Activated T-helper 17 cell treated with anti-CD3 and anti-CD28 coated beads, Interleukin-2, amount 50 U/mL, for 72 hours (primary cell): ENCODE results near the gene RRAGD. TPM values are rescaled to one million over a fixed set of nuclear protein-coding genes. Genes with fewer than 3 reads are reported as not detected.
"Not testable (repeated sequence)": the region's sequence is repeated elsewhere in the genome, so short reads cannot be mapped to it uniquely, and the experiment has no call there.

Experiments used
- ATAC-seq: fragments of 150-1000 bp; cut with Tn5 transposase; replicated peaks from 2 replicates; pipeline ENCODE4 v1.10.0; 2021; ENCODE audit warnings: mild to moderate bottlenecking, moderate library complexity
- H3K27ac Mint-ChIP-seq: one replicate; pipeline ENCODE4 v1.8.0; 2022; ENCODE audit warnings: mixed read lengths
- H3K27me3 Mint-ChIP-seq: one replicate; pipeline ENCODE4 v1.8.0; 2022; ENCODE audit warnings: mixed read lengths
- H3K36me3 Mint-ChIP-seq: one replicate; pipeline ENCODE4 v1.8.0; 2022; ENCODE audit warnings: low read depth, mild to moderate bottlenecking, mixed read lengths
- H3K4me1 Mint-ChIP-seq: one replicate; pipeline ENCODE4 v1.8.0; 2022; ENCODE audit warnings: mixed read lengths
- H3K4me3 Mint-ChIP-seq: one replicate; pipeline ENCODE4 v1.8.0; 2022; ENCODE audit warnings: mild to moderate bottlenecking, mixed read lengths
- H3K9me3 Mint-ChIP-seq: one replicate; pipeline ENCODE4 v1.8.0; 2022; ENCODE audit warnings: mixed read lengths
- total RNA-seq, 2 donors: library from RNA; stranded (reverse); gene quantifications; one replicate each; pipeline ENCODE4 v1.2.3, GENCODE V29; 2022

RRAGD gene
- total RNA-seq, 2 donors from 2014 or later: 8.8 to 22.3 TPM

GRCh38 chr6:89400912-89401399 is 11.1 kb downstream of the RRAGD start:
- Mint-ChIP-seq H3K27me3 (no peaks in the 10 kb centered on the region), H3K36me3 (no peaks in the 10 kb centered on the region), H3K4me1 (no peaks in the 10 kb centered on the region), H3K27ac (no peak overlapping the region), H3K4me3 (no peak overlapping the region), H3K9me3 (no peaks in the 10 kb centered on the region)
- no peak for ATAC-seq

GRCh38 chr6:89400050-89400449 is 12.0 kb downstream of the RRAGD start:
- no peaks in the 10 kb centered on the region for H3K4me1 Mint-ChIP-seq
- no peak overlapping the region for H3K4me3 Mint-ChIP-seq
- no peak for ATAC-seq
- H3K9me3 Mint-ChIP-seq: no peaks in the 10 kb centered on the region
- H3K36me3 Mint-ChIP-seq: no peaks in the 10 kb centered on the region
- H3K27me3 Mint-ChIP-seq: no peaks in the 10 kb centered on the region
- no peak overlapping the region for H3K27ac Mint-ChIP-seq

- Mint-ChIP-seq H3K4me3 (no peak overlapping the region), H3K36me3 (no peaks in the 10 kb centered on the region), H3K27me3 (no peaks in the 10 kb centered on the region), H3K27ac (no peak overlapping the region), H3K4me1 (no peaks in the 10 kb centered on the region), H3K9me3 (no peaks in the 10 kb centered on the region)
- ATAC-seq: no peak
These were observed 13.1 kb downstream of the RRAGD start for GRCh38 chr6:89398762-89399525.

GRCh38 chr6:89397884-89398283 is 14.2 kb downstream of the RRAGD start:
- not testable (repeated sequence) for H3K9me3 Mint-ChIP-seq, H3K27ac Mint-ChIP-seq, H3K27me3 Mint-ChIP-seq, H3K4me1 Mint-ChIP-seq, H3K36me3 Mint-ChIP-seq, ATAC-seq, H3K4me3 Mint-ChIP-seq

- H3K36me3 Mint-ChIP-seq: no peaks in the 10 kb centered on the region
- no peak overlapping the region for H3K27ac Mint-ChIP-seq
- ATAC-seq: no peak
- no peaks in the 10 kb centered on the region for H3K27me3 Mint-ChIP-seq
- peaks cover 12% of the 10 kb centered on the region for H3K9me3 Mint-ChIP-seq
- H3K4me3 Mint-ChIP-seq: no peak overlapping the region
- H3K4me1 Mint-ChIP-seq: no peaks in the 10 kb centered on the region
These were observed 18.4 kb downstream of the RRAGD start for GRCh38 chr6:89393659-89394058.

- Mint-ChIP-seq H3K4me3 (no peak overlapping the region), H3K27me3 (no peaks in the 10 kb centered on the region), H3K9me3 (peaks cover 12% of the 10 kb centered on the region), H3K27ac (no peak overlapping the region), H3K4me1 (no peaks in the 10 kb centered on the region), H3K36me3 (no peaks in the 10 kb centered on the region)
- ATAC-seq: no peak
These were observed 19.2 kb downstream of the RRAGD start for GRCh38 chr6:89392823-89393222.

- peaks cover 7% of the 10 kb centered on the region for H3K36me3 Mint-ChIP-seq
- H3K27me3 Mint-ChIP-seq: no peaks in the 10 kb centered on the region
- H3K27ac Mint-ChIP-seq: no peak overlapping the region
- ATAC-seq: no peak
- H3K9me3 Mint-ChIP-seq: peaks cover 12% of the 10 kb centered on the region
- H3K4me1 Mint-ChIP-seq: peaks cover 3% of the 10 kb centered on the region
- no peak overlapping the region for H3K4me3 Mint-ChIP-seq
These were observed 23.2 kb downstream of the RRAGD start for GRCh38 chr6:89388846-89389245.

- H3K4me1 Mint-ChIP-seq: peaks cover 3% of the 10 kb centered on the region
- H3K36me3 Mint-ChIP-seq: peaks cover 12% of the 10 kb centered on the region
- H3K9me3 Mint-ChIP-seq: peaks cover 4% of the 10 kb centered on the region
- no peaks in the 10 kb centered on the region for H3K27me3 Mint-ChIP-seq
- no peak overlapping the region for H3K27ac Mint-ChIP-seq
- no peak overlapping the region for H3K4me3 Mint-ChIP-seq
- peak; percentile 57 for ATAC-seq
These were observed 24.4 kb downstream of the RRAGD start for GRCh38 chr6:89387516-89388201.

GRCh38 chr6:89386917-89387491 is 25.1 kb downstream of the RRAGD start:
- Mint-ChIP-seq H3K27ac (no peak overlapping the region), H3K27me3 (no peaks in the 10 kb centered on the region), H3K9me3 (peaks cover 4% of the 10 kb centered on the region), H3K4me3 (no peak overlapping the region), H3K4me1 (peaks cover 3% of the 10 kb centered on the region), H3K36me3 (peaks cover 12% of the 10 kb centered on the region)
- ATAC-seq: no peak

GRCh38 chr6:89385846-89386245 is 26.2 kb downstream of the RRAGD start:
- Mint-ChIP-seq H3K9me3 (no peaks in the 10 kb centered on the region), H3K4me3 (no peak overlapping the region), H3K36me3 (peaks cover 12% of the 10 kb centered on the region), H3K27me3 (no peaks in the 10 kb centered on the region), H3K4me1 (peaks cover 3% of the 10 kb centered on the region), H3K27ac (no peak overlapping the region)
- ATAC-seq: no peak

- no peaks in the 10 kb centered on the region for H3K27me3 Mint-ChIP-seq
- no peaks in the 10 kb centered on the region for H3K9me3 Mint-ChIP-seq
These were observed 26.9 kb downstream of the RRAGD start for GRCh38 chr6:89385156-89385667.

GRCh38 chr6:89381031-89381430 is 31.0 kb downstream of the RRAGD start:
- H3K27me3 Mint-ChIP-seq: no peaks in the 10 kb centered on the region
- no peak for ATAC-seq

More at GRCh38 chr6:89385156-89385667, 26.9 kb downstream of the RRAGD start:
- Mint-ChIP-seq H3K4me3 (no peak overlapping the region), H3K36me3 (peaks cover 12% of the 10 kb centered on the region), H3K4me1 (peaks cover 3% of the 10 kb centered on the region), H3K27ac (no peak overlapping the region)
- peak; percentile 93 for ATAC-seq

GRCh38 chr6:89379281-89379680 is 32.8 kb downstream of the RRAGD start:
- ATAC-seq: no peak
- no peak overlapping the region for H3K27ac Mint-ChIP-seq
- H3K27me3 Mint-ChIP-seq: no peaks in the 10 kb centered on the region
- peaks cover 9% of the 10 kb centered on the region for H3K4me1 Mint-ChIP-seq
- peaks cover 5% of the 10 kb centered on the region for H3K36me3 Mint-ChIP-seq
- H3K9me3 Mint-ChIP-seq: no peaks in the 10 kb centered on the region
- no peak overlapping the region for H3K4me3 Mint-ChIP-seq

More at GRCh38 chr6:89381031-89381430, 31.0 kb downstream of the RRAGD start:
- Mint-ChIP-seq H3K4me1 (peaks cover 8% of the 10 kb centered on the region), H3K36me3 (peaks cover 5% of the 10 kb centered on the region), H3K9me3 (no peaks in the 10 kb centered on the region), H3K27ac (no peak overlapping the region), H3K4me3 (no peak overlapping the region)

GRCh38 chr6:89378628-89379027 is 33.4 kb downstream of the RRAGD start:
- Mint-ChIP-seq H3K27ac (no peak overlapping the region), H3K4me1 (peaks cover 9% of the 10 kb centered on the region), H3K4me3 (no peak overlapping the region), H3K36me3 (peaks cover 4% of the 10 kb centered on the region), H3K9me3 (no peaks in the 10 kb centered on the region), H3K27me3 (no peaks in the 10 kb centered on the region)
- ATAC-seq: no peak
